AG10803 (cell line): ENCODE data around the gene MORN2.
"Not testable (repeated sequence)": the region's sequence is repeated elsewhere in the genome, so short reads cannot be mapped to it uniquely, and the experiment has no call there.

Source experiments
- DNase-seq: peaks from one replicate; pipeline ENCODE4 v3.0.0; 2010; ENCODE audit warnings: low read depth
- H3K4me3 ChIP-seq: 2 replicates; pipeline ENCODE4 v1.5.1; 2011; ENCODE audit warnings: mild to moderate bottlenecking, low read length, control low read depth
- CTCF ChIP-seq: conservative IDR thresholded peaks from 2 replicates; pipeline ENCODE4 v1.5.1; 2011; ENCODE audit warnings: mild to moderate bottlenecking, low read length, control low read depth, inconsistent platforms

Gene MORN2

GRCh38 chr2:38875576-38876367 lies at the start of gene MORN2, which contains the start of gene DHX57:
Gene MORN2, plus strand, starts transcription at chr2:38875976.
Gene DHX57, minus strand, starts transcription at chr2:38875934. Its CDS starts 7,529 bp downstream, at chr2:38868405.
- peak; percentile 75 for DNase-seq

GRCh38 chr2:38827539-38828145 lies 48.1 kb upstream of the MORN2 start:
- not testable (repeated sequence) for H3K4me3 ChIP-seq
- DNase-seq = peak; percentile 74

More at GRCh38 chr2:38875576-38876367, at the start of gene MORN2, which contains the start of gene DHX57:
- TF ChIP-seq CTCF = no peak
- peak within 1 kb of the TSS; percentile 96 for H3K4me3 ChIP-seq

GRCh38 chr2:38828460-38828859 lies 47.3 kb upstream of the MORN2 start:
- no peak overlapping the region for H3K4me3 ChIP-seq
- no peak for TF ChIP-seq CTCF
- no peak for DNase-seq

GRCh38 chr2:38829971-38830370 lies 45.8 kb upstream of the MORN2 start:
- peak; percentile 1 for DNase-seq
- no peak for TF ChIP-seq CTCF
- H3K4me3 ChIP-seq = no peak overlapping the region

- H3K4me3 ChIP-seq = no peak overlapping the region
- peak; percentile 1 for DNase-seq
- TF ChIP-seq CTCF = no peak
Measured at GRCh38 chr2:38830526-38831159, 45.1 kb upstream of the MORN2 start.

GRCh38 chr2:38835015-38835601 lies 40.7 kb upstream of the MORN2 start:
- peak; percentile 43 for TF ChIP-seq CTCF
- no peak overlapping the region for H3K4me3 ChIP-seq
- DNase-seq = peak; percentile 23

- no peak for TF ChIP-seq CTCF
- no peak for DNase-seq
- no peak overlapping the region for H3K4me3 ChIP-seq
Measured at GRCh38 chr2:38835990-38836389, 39.8 kb upstream of the MORN2 start.
